OCI-LY1 (cell line): ENCODE measurements around the gene POLG.

Source experiments
- H2AFZ ChIP-seq: fragments of 200-600 bp; sonication (generic), shearing (Covaris generic); 2 replicates; pipeline ENCODE4 v1.6.0; 2014; ENCODE audit warnings: antibody characterized with exemption, mild to moderate bottlenecking, low read length
- H3F3A ChIP-seq: fragments of 200-600 bp; sonication (generic), shearing (Covaris generic); 2 replicates; pipeline ENCODE4 v1.6.0; 2014; ENCODE audit warnings: mild to moderate bottlenecking, antibody characterized with exemption, low read length, moderate library complexity; ENCODE audit not compliant: insufficient read depth
- H3K27ac ChIP-seq: fragments of 200-600 bp; sonication (generic); 2 replicates; pipeline ENCODE4 v1.5.1; 2014; ENCODE audit warnings: low read length, mixed run types, mild to moderate bottlenecking, low read depth; ENCODE audit not compliant: poor library complexity, severe bottlenecking
- H3K27me3 ChIP-seq: fragments of 200-600 bp; sonication (generic); 2 replicates; pipeline ENCODE4 v1.6.0; 2014; ENCODE audit warnings: antibody characterized with exemption, mild to moderate bottlenecking, low read length, moderate library complexity; ENCODE audit not compliant: insufficient read depth
- H3K36me3 ChIP-seq: fragments of 200-600 bp; sonication (generic); 2 replicates; pipeline ENCODE4 v1.6.1; 2014; ENCODE audit warnings: mild to moderate bottlenecking, antibody characterized with exemption, low read length, moderate library complexity, mixed read lengths; ENCODE audit not compliant: insufficient read depth
- H3K4me1 ChIP-seq: fragments of 200-600 bp; sonication (generic); 2 replicates; pipeline ENCODE4 v1.5.1; 2014; ENCODE audit warnings: mild to moderate bottlenecking, low read length, moderate library complexity; ENCODE audit not compliant: insufficient read depth, severe bottlenecking
- H3K4me2 ChIP-seq: fragments of 200-600 bp; sonication (generic), shearing (Covaris generic); 2 replicates; pipeline ENCODE4 v1.6.1; 2014; ENCODE audit warnings: low read length
- H3K4me3 ChIP-seq: fragments of 200-600 bp; sonication (generic); 2 replicates; pipeline ENCODE4 v1.5.1; 2014; ENCODE audit warnings: low read length, low read depth, mild to moderate bottlenecking, mixed read lengths; ENCODE audit not compliant: poor library complexity, severe bottlenecking
- H3K79me2 ChIP-seq: fragments of 200-600 bp; shearing (Covaris generic); 2 replicates; pipeline ENCODE4 v1.6.1; 2016; ENCODE audit warnings: mixed run types, low read length, mixed read lengths; ENCODE audit not compliant: insufficient read depth
- H3K9ac ChIP-seq: fragments of 200-600 bp; sonication (generic), shearing (Covaris generic); 2 replicates; pipeline ENCODE4 v1.6.1; 2014; ENCODE audit warnings: mild to moderate bottlenecking, low read length, mixed read lengths
- H3K9me2 ChIP-seq: fragments of 200-600 bp; sonication (generic), shearing (Covaris generic); 2 replicates; pipeline ENCODE4 v1.6.1; 2014; ENCODE audit warnings: low read depth, mild to moderate bottlenecking, low read length, mixed read lengths
- H3K9me3 ChIP-seq: fragments of 200-600 bp; shearing (Covaris generic); 2 replicates; pipeline ENCODE4 v1.6.1; 2014; ENCODE audit warnings: low read length, mixed read lengths
- H4K20me1 ChIP-seq: fragments of 200-600 bp; sonication (generic), shearing (Covaris generic); 2 replicates; pipeline ENCODE4 v1.6.0; 2016; ENCODE audit warnings: mild to moderate bottlenecking, low read length; ENCODE audit not compliant: insufficient read depth
- EZH2 ChIP-seq: fragments of 200-600 bp; sonication (generic), shearing (Covaris generic); IDR thresholded peaks from 2 replicates; pipeline ENCODE4 v1.8.0; 2017; ENCODE audit warnings: borderline replicate concordance, mixed run types, mild to moderate bottlenecking, antibody characterized with exemption, low read length, moderate library complexity, mixed read lengths
- TF ChIP-seq, protein P1 (sequence below): fragments of 200-600 bp; sonication (generic), shearing (Covaris generic); IDR thresholded peaks from 2 replicates; pipeline ENCODE4 v1.5.1; 2017; ENCODE audit warnings: mild to moderate bottlenecking, antibody characterized with exemption, low read length, moderate library complexity, mixed read lengths

POLG gene

DNA sequence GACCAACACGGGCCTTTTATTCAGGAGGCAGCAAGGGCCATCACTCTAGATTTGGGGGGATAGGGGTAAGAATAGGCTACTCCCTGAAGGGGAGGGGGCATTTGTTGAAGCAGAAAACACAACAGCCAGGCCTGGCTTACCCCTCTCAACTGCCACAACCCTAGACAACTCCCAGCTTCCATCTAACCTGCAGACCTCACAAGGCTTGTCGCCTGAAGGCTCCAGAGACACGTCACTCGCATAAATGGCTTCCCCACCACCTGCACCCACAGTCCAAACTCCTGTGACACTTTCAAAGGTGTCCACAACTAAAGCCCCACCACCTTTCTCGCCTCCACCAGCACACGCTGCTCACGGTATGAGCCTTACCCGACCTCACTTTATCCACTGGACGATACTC, 14.9 kb downstream of the POLG start:
- H3K79me2 ChIP-seq: no peaks in the 10 kb centered on the region
- no peak overlapping the region for H3K4me3 ChIP-seq
- no peaks in the 10 kb centered on the region for H3F3A ChIP-seq
- no peaks in the 10 kb centered on the region for H3K27me3 ChIP-seq
- H3K27ac ChIP-seq: no peak overlapping the region
- H4K20me1 ChIP-seq: no peaks in the 10 kb centered on the region
- H3K4me2 ChIP-seq: no peak overlapping the region
- H3K9ac ChIP-seq: no peak overlapping the region
- H2AFZ ChIP-seq: no peak overlapping the region
- TF ChIP-seq, protein P1, sequence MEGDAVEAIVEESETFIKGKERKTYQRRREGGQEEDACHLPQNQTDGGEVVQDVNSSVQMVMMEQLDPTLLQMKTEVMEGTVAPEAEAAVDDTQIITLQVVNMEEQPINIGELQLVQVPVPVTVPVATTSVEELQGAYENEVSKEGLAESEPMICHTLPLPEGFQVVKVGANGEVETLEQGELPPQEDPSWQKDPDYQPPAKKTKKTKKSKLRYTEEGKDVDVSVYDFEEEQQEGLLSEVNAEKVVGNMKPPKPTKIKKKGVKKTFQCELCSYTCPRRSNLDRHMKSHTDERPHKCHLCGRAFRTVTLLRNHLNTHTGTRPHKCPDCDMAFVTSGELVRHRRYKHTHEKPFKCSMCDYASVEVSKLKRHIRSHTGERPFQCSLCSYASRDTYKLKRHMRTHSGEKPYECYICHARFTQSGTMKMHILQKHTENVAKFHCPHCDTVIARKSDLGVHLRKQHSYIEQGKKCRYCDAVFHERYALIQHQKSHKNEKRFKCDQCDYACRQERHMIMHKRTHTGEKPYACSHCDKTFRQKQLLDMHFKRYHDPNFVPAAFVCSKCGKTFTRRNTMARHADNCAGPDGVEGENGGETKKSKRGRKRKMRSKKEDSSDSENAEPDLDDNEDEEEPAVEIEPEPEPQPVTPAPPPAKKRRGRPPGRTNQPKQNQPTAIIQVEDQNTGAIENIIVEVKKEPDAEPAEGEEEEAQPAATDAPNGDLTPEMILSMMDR: no peak
- TF ChIP-seq EZH2: no peak
- H3K36me3 ChIP-seq: peaks cover 99% of the 10 kb centered on the region
- no peaks in the 10 kb centered on the region for H3K9me2 ChIP-seq
- H3K9me3 ChIP-seq: no peaks in the 10 kb centered on the region
- H3K4me1 ChIP-seq: no peaks in the 10 kb centered on the region

DNA sequence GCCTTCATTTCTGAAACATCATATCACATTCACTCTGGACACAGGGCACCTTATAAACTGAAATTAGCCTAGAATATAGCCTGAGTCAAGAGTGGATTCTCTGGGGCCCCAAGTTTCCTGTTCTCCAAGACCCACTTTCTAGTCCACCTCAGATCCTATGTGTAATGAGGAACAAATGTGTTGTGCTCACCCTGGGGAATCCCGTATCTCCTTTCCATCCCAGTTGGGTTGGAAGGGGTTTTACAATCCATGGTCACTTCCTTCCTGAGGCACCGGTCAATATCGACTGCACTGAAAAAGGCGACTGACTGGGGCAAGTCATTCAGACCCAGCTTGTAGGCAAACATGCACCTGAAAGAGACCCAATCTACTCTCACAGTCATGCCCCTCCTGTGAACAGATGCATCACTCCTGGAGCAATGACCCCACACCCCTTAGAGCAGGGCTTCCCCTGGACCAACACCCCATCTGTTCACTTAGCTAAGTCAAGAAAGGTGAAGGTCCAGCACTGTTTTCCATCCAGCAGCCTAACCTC, 17.4 kb downstream of the POLG start:
- H3K27me3 ChIP-seq: no peaks in the 10 kb centered on the region
- H3K4me2 ChIP-seq: no peak overlapping the region
- H4K20me1 ChIP-seq: no peaks in the 10 kb centered on the region
- H3F3A ChIP-seq: no peaks in the 10 kb centered on the region
- no peaks in the 10 kb centered on the region for H3K79me2 ChIP-seq
- peaks cover 98% of the 10 kb centered on the region for H3K36me3 ChIP-seq
- H3K9ac ChIP-seq: no peak overlapping the region
- no peaks in the 10 kb centered on the region for H3K4me1 ChIP-seq
- H3K27ac ChIP-seq: no peak overlapping the region
- H3K9me2 ChIP-seq: no peaks in the 10 kb centered on the region
- H2AFZ ChIP-seq: no peak overlapping the region
- H3K4me3 ChIP-seq: no peak overlapping the region
- H3K9me3 ChIP-seq: no peaks in the 10 kb centered on the region
- TF ChIP-seq, protein P1: no peak
- no peak for TF ChIP-seq EZH2

DNA sequence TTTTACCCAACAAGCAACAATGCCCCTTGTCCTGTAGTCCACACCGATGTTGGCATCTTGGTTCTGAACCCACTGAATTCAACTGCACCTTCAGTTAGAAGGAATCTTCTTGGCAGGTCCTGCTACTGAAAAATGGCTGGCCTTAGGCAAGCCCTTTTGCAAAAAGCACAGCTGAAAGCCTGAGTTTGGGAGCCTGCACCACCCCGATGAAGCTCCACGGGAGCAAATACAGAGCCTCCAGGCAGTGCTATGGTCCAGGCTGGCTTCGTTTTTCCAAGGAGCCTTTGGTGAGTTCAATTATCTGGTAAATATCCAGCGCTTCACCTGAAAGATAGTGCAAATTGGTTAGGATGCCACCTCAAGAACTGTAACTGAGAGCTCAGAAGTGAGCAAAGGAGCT, 18.1 kb downstream of the POLG start:
- H3K4me1 ChIP-seq: no peaks in the 10 kb centered on the region
- no peak overlapping the region for H3K4me3 ChIP-seq
- H3K36me3 ChIP-seq: peaks cover 98% of the 10 kb centered on the region
- H3K4me2 ChIP-seq: no peak overlapping the region
- H3K79me2 ChIP-seq: no peaks in the 10 kb centered on the region
- no peaks in the 10 kb centered on the region for H3K9me2 ChIP-seq
- no peak overlapping the region for H3K27ac ChIP-seq
- no peaks in the 10 kb centered on the region for H4K20me1 ChIP-seq
- H2AFZ ChIP-seq: no peak overlapping the region
- no peaks in the 10 kb centered on the region for H3K27me3 ChIP-seq
- TF ChIP-seq, protein P1: no peak
- no peak for TF ChIP-seq EZH2
- H3K9ac ChIP-seq: no peak overlapping the region
- H3K9me3 ChIP-seq: no peaks in the 10 kb centered on the region
- H3F3A ChIP-seq: no peaks in the 10 kb centered on the region
